Heart left ventricle (tissue), 13 donors: ENCODE data around the gene LRRC8E.

Experiments
- CTCF ChIP-seq, 12 donors: fragments of 200-600 bp; sonication (generic) in 4 of 12; IDR thresholded peaks; one replicate each; pipeline versions ENCODE4 v1.5.0 to v1.8.0; 2018 to 2022; ENCODE audit warnings: antibody characterized with exemption in 12 of 12, mild to moderate bottlenecking in 5 of 12
- POLR2A ChIP-seq, 2 donors: fragments of 450-650 bp; IDR thresholded peaks; one replicate each; pipeline ENCODE4 v1.6.1; 2017; ENCODE audit warnings: antibody characterized with exemption in 2 of 2, mild to moderate bottlenecking in 2 of 2, moderate library complexity in 2 of 2
- donor health status: ischemic (EF 13 %, LVEDD 7.1; RV severe dilation, severe dysfunction).
- donor health status: DM: no; HTN: yes; CAD: no.
- donor health status: DM: no; HTN: no; CAD: no.
- donor health status: ischemic (EF 25% LVEDD 6.9; RV normal size, moderate dysfunction).
- donor health status: ischemic (EF 25% LVEDD 5.7; RV mildly dilated, moderate dysfunction).
- donor health status: ischemic (EF 35%, LVEDD 5.7; RV mildly dilated, moderate dysfunction).
- donor health status: nonischemic (EF 11% LVEDD 7.7; RV severe dilation, severe dysfunction).
- donor health status: DM: yes; HTN: yes; CAD: no.
- donor health status: PGD.
- donor health status: ischemic (EF 29% LVEDD 5.4; RV normal size, mild dysfunction).
- donor health status: nonischemic (EF 23%, LVEDD 6.1; RV moderate dilation, normal function).

GRCh38 chr19:7942981-7943443 is 54.7 kb downstream of the LRRC8E start:
- TF ChIP-seq CTCF (IDR thresholded peaks at IDR 0.05) (no peak), POLR2A (IDR thresholded peaks at IDR 0.05) (no peak)
